Choroid plexus epithelial cell (primary cell): ENCODE measurements around the gene DCAF6.

Experiments
- DNase-seq: peaks from one replicate; pipeline ENCODE4 v3.0.0-alpha.2; 2010; ENCODE audit warnings: low read depth
- H3K4me3 ChIP-seq: 2 replicates; pipeline ENCODE4 v1.5.1; 2011; ENCODE audit warnings: low read depth, mild to moderate bottlenecking, control low read depth, low read length, moderate library complexity
- CTCF ChIP-seq: conservative IDR thresholded peaks from 2 replicates; pipeline ENCODE4 v1.5.1; 2011; ENCODE audit warnings: low read depth, mild to moderate bottlenecking, control low read depth, inconsistent platforms, low read length, moderate library complexity

Gene DCAF6

GRCh38 chr1:168099337-168099801 is 162.9 kb downstream of the DCAF6 start:
- DNase-seq, result no peak
- TF ChIP-seq CTCF, result no peak
- H3K4me3 ChIP-seq, result no peak overlapping the region

GRCh38 chr1:168100315-168101002 is 164.0 kb downstream of the DCAF6 start:
- H3K4me3 ChIP-seq, result no peak overlapping the region
- no peak for DNase-seq
- TF ChIP-seq CTCF, result no peak

- no peak overlapping the region for H3K4me3 ChIP-seq
- DNase-seq, result no peak
- no peak for TF ChIP-seq CTCF
Observed at GRCh38 chr1:168101336-168101735, 164.9 kb downstream of the DCAF6 start.

GRCh38 chr1:168102487-168102886 is 166.0 kb downstream of the DCAF6 start:
- H3K4me3 ChIP-seq, result no peak overlapping the region
- DNase-seq, result no peak
- TF ChIP-seq CTCF, result no peak

GRCh38 chr1:168104535-168104934 is 168.1 kb downstream of the DCAF6 start:
- TF ChIP-seq CTCF, result no peak
- DNase-seq, result no peak

GRCh38 chr1:168105846-168106245 is 169.4 kb downstream of the DCAF6 start:
- TF ChIP-seq CTCF, result no peak

More at GRCh38 chr1:168104535-168104934, 168.1 kb downstream of the DCAF6 start:
- no peak overlapping the region for H3K4me3 ChIP-seq

GRCh38 chr1:168106274-168106673 is 169.8 kb downstream of the DCAF6 start:
- H3K4me3 ChIP-seq, result no peak overlapping the region
- DNase-seq, result no peak
- TF ChIP-seq CTCF, result no peak

More at GRCh38 chr1:168105846-168106245, 169.4 kb downstream of the DCAF6 start:
- DNase-seq, result no peak
- no peak overlapping the region for H3K4me3 ChIP-seq
